ENCODE measurements around the gene SULT1A1. TPM values are rescaled to one million over a fixed set of nuclear protein-coding genes. Genes with fewer than 3 reads are reported as not detected.

SULT1A1 gene
- polyA plus RNA-seq, 3 donors = 96.3 to 362 (median 320) TPM

GRCh38 chr16:28561557-28562187 lies 48.2 kb downstream of the SULT1A1 start:
- peaks cover 27 to 58% of the 10 kb centered on the region in 2 donors for H3K36me3 Mint-ChIP-seq
- Histone ChIP-seq H3K9ac (ENCODE audit: insufficient read depth, low read length, poor library complexity, severe bottlenecking) (no peak overlapping the region), H3K27ac (ENCODE audit: low read depth in 1 of 2, low read length in 2 of 2) (no peak overlapping the region), H3K4me1 (ENCODE audit: control insufficient read depth in 1 of 2, insufficient read depth in 2 of 2, low read length in 2 of 2) (peaks cover 0 to 1% of the 10 kb centered on the region in 2 donors), H3K36me3 (replicated peaks in 1 of 2; ENCODE audit: control insufficient read depth in 1 of 2, insufficient read depth in 2 of 2, low read length in 2 of 2) (peaks cover 17 to 41% of the 10 kb centered on the region in 2 donors), H3K79me2 (ENCODE audit: insufficient read depth, low read length) (peaks cover 44% of the 10 kb centered on the region), H3K4me3 (replicated peaks in 1 of 3; ENCODE audit: low read depth in 2 of 3, low read length in 3 of 3) (no peak overlapping the region), H3K9me3 (replicated peaks in 1 of 2; ENCODE audit: control insufficient read depth in 1 of 2, insufficient read depth in 1 of 2, low read length in 2 of 2) (peaks cover 0 to 8% of the 10 kb centered on the region in 2 donors), H3K27me3 (ENCODE audit: control insufficient read depth in 2 of 2, insufficient read depth in 2 of 2, low read length in 2 of 2) (no peaks in the 10 kb centered on the region), H2AFZ (ENCODE audit: insufficient read depth, low read depth, low read length, poor library complexity, severe bottlenecking) (no peak overlapping the region), H3K4me2 (replicated peaks; ENCODE audit: extremely low read depth, low read length, poor library complexity, severe bottlenecking) (no peak overlapping the region), H4K20me1 (ENCODE audit: insufficient read depth, low read length) (peaks cover 23% of the 10 kb centered on the region)
- H3K9me3 Mint-ChIP-seq = peaks cover 5 to 9% (median 8%) of the 10 kb centered on the region in 7 donors
- DNase-seq = no peak
- H3K27me3 Mint-ChIP-seq (ENCODE audit: low read depth in 3 of 3) = peaks cover 0 to 1% (median 0%) of the 10 kb centered on the region in 3 donors
- no peak for TF ChIP-seq CTCF (IDR thresholded peaks at IDR 0.05)
- WGBS (ENCODE audit: insufficient coverage) = 89% methylated on average over 7 of the region's 7 CpGs
- intact Hi-C loops (cut with micrococcal nuclease) = no loop called here
- H3K27ac Mint-ChIP-seq = no peak overlapping the region
- H3K4me3 Mint-ChIP-seq = no peak overlapping the region
- peaks cover 9% of the 10 kb centered on the region for H3K4me1 Mint-ChIP-seq

GRCh38 chr16:28558456-28558855 lies 51.4 kb downstream of the SULT1A1 start:
- H3K4me1 ChIP-seq (ENCODE audit: control insufficient read depth in 1 of 2, insufficient read depth in 2 of 2, low read length in 2 of 2) = peaks cover 7 to 19% of the 10 kb centered on the region in 2 donors
- H4K20me1 ChIP-seq (ENCODE audit: insufficient read depth, low read length) = peaks cover 22% of the 10 kb centered on the region
- H3K36me3 ChIP-seq (replicated peaks in 1 of 2; ENCODE audit: control insufficient read depth in 1 of 2, insufficient read depth in 2 of 2, low read length in 2 of 2) = peaks cover 15 to 35% of the 10 kb centered on the region in 2 donors
- DNase-seq = no peak
- H3K36me3 Mint-ChIP-seq = peaks cover 18 to 36% of the 10 kb centered on the region in 2 donors
- no peak overlapping the region for H3K4me2 ChIP-seq (replicated peaks; ENCODE audit: extremely low read depth, low read length, poor library complexity, severe bottlenecking)
- H3K27ac Mint-ChIP-seq = peak overlapping the region in 1 of 7 donors; percentile 15
- no CpG with 5 or more reads among the region's 3 CpGs for WGBS (ENCODE audit: insufficient coverage)
- no peak for TF ChIP-seq CTCF (IDR thresholded peaks at IDR 0.05)
- H2AFZ ChIP-seq (ENCODE audit: insufficient read depth, low read depth, low read length, poor library complexity, severe bottlenecking) = no peak overlapping the region
- H3K4me3 Mint-ChIP-seq = no peak overlapping the region
- no peak overlapping the region for H3K4me3 ChIP-seq (replicated peaks in 1 of 3; ENCODE audit: low read depth in 2 of 3, low read length in 3 of 3)
- H3K27me3 ChIP-seq (ENCODE audit: control insufficient read depth in 2 of 2, insufficient read depth in 2 of 2, low read length in 2 of 2) = no peaks in the 10 kb centered on the region
- H3K9ac ChIP-seq (ENCODE audit: insufficient read depth, low read length, poor library complexity, severe bottlenecking) = no peak overlapping the region
- H3K27me3 Mint-ChIP-seq (ENCODE audit: low read depth in 3 of 3) = peaks cover 0 to 1% (median 1%) of the 10 kb centered on the region in 3 donors
- no peaks in the 10 kb centered on the region for H3K9me3 ChIP-seq (replicated peaks in 1 of 2; ENCODE audit: control insufficient read depth in 1 of 2, insufficient read depth in 1 of 2, low read length in 2 of 2)
- no peak overlapping the region for H3K27ac ChIP-seq (ENCODE audit: low read depth in 1 of 2, low read length in 2 of 2)
- peaks cover 52% of the 10 kb centered on the region for H3K79me2 ChIP-seq (ENCODE audit: insufficient read depth, low read length)
- intact Hi-C loops (cut with micrococcal nuclease) = loop anchor here (10.0 kb wide), 2 partner anchors 286 to 366 kb away; partner anchors contain the start of genes RABEP2 (in 1 of the 2) and TUFM (in 1 of the 2)
- H3K9me3 Mint-ChIP-seq = peaks cover 0 to 2% (median 0%) of the 10 kb centered on the region in 7 donors
- H3K4me1 Mint-ChIP-seq = peaks cover 25% of the 10 kb centered on the region

All from CD14-positive monocyte (primary cell).